Measurements from ENCODE around the gene TMEM247.

The TMEM247 gene

DNA sequence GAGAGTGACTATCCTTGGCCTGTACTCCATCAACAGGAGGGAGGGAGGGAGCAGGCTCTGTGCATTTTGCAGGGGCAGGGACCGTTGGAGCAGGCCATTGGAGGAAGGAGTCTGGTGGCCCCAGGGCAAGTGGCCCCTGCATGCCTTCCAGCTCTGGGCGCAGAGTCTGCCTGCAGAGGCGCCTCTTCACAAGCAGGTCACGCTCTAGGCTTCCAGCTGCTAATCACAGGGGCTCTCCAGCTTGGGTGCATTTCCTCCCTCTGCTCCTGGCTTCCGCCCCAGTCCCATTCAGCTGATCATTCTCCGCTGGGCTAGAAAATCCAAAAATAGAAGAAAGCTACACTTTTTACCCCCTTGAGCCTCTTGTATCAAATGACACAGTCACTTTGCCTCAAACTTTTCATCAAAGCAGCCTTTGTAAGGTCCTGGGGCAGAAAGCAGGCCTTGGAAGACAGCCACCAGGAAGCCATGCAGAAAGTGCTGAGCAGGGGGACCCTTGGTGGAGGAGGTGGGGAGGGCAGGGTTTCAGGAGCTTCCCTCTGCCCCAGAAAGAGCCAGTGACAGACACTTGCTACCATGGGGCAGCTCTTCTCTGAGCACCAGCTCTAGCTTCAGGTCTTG is 11.3 kb downstream of the TMEM247 start:
- DNase-seq: no peak

GRCh38 chr2:46492301-46492700 is 12.9 kb downstream of the TMEM247 start:
- DNase-seq: no peak

GRCh38 chr2:46493241-46493970 is 14.0 kb downstream of the TMEM247 start:
- no peak for DNase-seq

- DNase-seq: no peak
Measured at GRCh38 chr2:46493971-46494250, 14.5 kb downstream of the TMEM247 start.

- no peak for DNase-seq
Measured at GRCh38 chr2:46494596-46494995, 15.2 kb downstream of the TMEM247 start.

DNA sequence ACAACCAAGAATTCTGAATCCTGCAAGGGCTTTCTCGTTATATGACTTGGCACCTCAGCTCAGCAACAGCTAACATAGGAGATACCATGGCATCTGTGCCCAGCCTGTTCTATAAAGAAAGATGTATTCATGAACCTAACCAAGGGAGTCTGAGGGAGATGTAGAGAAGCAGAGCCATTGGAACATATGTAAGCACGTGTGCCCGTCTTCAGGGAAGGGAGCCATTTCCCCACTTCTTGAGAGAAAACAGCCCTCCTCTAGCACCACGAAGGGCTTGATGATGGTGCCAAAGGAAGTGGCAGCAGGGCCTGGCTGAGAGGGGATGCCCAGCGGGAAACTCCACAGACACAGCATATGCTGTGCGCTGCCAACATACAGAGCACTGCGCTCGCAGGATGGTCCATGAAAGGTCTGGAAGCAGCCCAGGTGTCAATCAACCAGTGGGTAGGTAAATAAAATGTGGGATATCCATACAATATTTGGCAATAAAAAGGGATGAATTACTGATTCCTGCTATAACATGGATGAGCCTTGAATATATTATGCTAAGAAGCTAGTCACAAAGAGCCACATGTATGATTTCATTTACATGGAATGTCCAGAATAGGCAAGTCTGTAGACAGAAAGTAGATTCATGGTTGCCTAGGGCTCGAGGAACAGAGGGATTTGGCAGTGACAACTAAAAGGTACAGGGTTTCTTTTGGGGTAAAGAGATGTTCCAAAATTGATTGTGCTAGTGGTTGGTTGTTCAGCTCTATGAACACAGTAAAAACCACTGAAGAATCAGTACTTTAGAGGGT is 16.1 kb downstream of the TMEM247 start:
- no peak for DNase-seq

DNA sequence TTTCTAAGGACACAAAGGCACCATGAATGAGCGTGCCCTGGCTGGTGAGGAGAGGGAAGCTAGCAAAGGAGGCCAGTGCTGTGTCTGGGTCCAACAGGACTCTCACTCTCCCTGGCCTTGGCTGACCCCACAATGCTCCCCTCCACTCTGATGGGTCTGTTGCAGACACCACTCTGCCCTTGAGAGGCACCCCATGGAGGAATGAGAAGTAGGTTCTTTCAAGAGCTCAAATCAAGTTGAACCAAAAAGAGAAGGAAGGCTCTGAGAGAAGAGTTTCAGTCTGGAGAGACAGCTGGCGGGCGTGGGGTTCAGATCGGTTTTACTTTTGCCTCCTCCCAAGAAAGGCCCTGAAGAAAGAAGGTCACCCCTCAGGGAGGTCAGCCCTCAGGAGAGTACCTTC is 18.4 kb downstream of the TMEM247 start:
- DNase-seq: no peak

GRCh38 chr2:46498681-46499080 is 19.3 kb downstream of the TMEM247 start:
- DNase-seq: no peak

GRCh38 chr2:46499392-46499785 is 20.0 kb downstream of the TMEM247 start:
- DNase-seq: no peak

- DNase-seq: no peak
Measured at GRCh38 chr2:46500801-46501200, 21.4 kb downstream of the TMEM247 start.

GRCh38 chr2:46502291-46502885 is 23.0 kb downstream of the TMEM247 start:
- no peak for DNase-seq

GRCh38 chr2:46503686-46504085 is 24.3 kb downstream of the TMEM247 start:
- no peak for DNase-seq

DNA sequence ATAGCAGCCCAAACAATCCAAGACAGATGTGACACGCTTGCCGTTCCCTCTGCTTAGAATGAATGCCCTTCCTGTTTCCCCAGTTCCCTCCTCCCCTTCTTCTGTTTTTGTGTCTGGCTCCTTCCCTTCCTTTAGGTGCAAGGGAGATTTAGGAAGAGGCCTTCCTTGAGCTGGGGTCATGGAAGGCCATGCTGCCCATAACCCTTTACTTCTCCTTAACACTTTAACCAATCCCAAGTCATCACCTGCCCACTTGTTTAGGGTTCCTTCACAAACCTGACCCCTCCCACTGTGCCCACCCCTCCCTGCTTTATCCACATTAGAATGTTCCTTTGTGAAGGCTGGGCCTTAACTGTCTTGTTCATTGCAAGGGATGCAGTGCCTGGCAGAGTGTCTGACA is 24.9 kb downstream of the TMEM247 start:
- no peak for DNase-seq

DNA sequence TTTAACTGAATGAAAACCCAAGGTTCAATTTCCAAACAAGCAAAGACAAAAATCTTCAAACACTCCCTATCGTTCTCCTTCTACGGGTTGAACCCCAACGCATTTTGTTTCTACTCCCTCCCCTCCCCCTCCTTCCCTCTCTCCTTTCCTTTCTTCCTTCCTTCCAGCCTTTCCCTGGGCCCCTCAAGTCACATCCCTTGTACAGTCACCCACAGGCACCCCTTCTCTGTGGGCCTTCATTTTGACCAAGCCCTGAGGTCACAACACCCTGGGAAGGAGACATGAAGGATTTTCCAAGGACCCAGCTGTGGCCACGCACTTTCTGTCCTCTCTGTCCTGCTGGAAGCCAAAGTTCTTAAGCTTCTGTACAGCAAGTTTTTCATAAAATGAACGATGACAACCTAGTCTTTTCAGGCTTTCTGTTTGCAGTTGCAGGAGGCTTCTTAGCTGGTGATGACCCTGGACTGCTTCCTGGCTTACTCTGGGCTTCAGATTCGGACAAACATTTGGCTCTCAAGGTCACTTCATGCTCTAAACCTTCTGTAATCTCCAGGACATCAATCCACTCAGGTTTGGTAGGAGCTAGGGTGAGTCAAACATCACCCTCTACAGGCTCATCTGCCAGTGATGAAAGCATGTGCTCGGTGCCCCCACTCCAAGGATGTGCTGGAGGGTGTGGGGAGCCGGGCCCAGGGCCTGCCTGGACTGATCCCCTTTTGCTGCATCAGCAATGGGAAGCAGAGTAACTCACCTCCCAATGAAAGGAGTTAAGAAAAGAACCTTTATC is 25.5 kb downstream of the TMEM247 start:
- DNase-seq: no peak

DNA sequence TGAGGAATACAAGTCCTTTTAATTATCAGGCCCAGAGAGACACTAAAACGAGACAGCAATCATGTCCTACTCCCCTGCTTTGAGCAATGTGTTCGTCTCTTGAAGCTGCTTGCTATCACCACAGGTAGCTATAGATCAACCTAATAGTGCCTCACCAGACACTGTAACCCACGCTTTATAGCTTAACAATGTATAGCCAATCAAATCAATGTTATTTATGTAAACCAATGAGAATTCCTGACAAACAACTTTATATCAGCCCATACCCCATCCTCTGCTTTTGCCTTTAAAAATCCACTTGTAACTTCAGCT is 26.1 kb downstream of the TMEM247 start:
- no peak for DNase-seq

DNA sequence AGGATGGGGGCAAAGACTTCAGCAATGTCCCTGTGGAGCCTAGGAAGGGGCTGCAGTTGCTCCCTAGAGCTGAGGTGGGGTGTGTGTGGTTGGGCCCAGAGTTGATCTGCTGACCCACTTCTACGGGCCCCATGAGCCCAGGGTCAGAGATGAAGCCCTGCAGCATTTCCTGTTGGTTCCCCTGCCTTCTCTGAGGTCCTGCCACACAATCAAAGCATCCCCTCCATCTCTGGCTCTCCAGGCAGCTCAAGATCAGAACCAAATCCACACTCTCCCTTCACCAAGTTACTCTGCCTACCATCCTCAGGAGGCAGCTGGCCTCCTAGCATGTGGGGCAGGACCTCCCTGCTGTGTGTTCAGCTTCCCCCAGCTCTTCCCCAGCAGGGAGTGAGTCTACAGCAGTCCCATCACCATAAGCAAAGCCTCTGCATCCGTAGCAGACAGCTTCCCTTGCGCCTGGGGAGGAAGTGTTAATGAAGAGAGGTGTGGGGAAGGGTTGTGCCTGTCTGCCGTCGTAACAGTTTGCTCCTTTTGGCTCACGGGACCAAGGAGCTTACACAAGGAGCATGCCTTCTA is 26.9 kb downstream of the TMEM247 start:
- no peak for DNase-seq

GRCh38 chr2:46508312-46508711 is 28.9 kb downstream of the TMEM247 start:
- no peak for DNase-seq

GRCh38 chr2:46508759-46509158 is 29.4 kb downstream of the TMEM247 start:
- DNase-seq: no peak

DNA sequence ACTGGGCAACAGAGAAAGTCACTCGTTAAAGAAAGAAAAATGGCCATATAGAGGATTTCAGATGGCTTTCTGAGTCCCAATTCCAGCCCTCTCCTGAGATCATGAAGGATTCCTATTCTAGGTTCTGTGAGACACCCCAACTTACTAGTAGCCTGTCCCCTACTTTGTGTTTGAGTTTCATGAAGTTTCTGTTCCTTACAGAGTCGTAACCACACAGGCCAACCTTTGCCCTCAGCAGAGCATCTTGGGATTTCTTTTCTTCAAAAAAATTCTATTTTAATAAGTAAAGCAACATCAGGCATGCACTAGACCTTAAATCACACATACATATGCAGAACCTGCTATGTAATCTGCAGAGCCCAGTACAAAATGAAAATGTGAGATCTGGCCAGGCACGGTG is 30.4 kb downstream of the TMEM247 start:
- no peak for DNase-seq

DNA sequence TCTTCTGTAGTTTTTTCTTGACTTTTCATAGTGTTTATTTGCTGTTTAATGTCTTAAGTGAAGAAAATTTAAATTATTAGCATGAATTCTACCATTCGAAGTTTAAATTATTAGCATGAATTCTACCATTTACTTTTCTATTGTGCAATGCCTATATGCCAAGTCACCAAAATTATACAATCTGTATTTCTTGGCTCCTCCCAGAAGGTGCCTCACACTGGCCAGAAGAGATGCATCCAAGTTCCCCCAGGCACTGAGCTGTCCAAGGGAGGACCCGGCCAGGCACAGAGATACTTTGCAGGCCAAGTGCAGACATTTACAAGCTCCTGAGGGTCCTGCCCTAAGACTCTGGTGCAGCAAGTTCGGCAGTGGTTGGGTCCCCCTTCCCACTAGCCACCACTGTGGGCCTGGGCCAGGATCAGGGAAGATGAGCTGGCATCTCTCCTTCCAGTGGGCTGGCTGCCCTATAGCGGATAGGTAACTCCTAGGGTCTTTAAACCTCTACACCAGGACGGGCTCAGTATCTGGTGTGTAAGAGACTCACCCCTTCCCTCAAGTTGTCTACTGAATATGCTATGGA is 31.3 kb downstream of the TMEM247 start:
- DNase-seq: no peak

DNA sequence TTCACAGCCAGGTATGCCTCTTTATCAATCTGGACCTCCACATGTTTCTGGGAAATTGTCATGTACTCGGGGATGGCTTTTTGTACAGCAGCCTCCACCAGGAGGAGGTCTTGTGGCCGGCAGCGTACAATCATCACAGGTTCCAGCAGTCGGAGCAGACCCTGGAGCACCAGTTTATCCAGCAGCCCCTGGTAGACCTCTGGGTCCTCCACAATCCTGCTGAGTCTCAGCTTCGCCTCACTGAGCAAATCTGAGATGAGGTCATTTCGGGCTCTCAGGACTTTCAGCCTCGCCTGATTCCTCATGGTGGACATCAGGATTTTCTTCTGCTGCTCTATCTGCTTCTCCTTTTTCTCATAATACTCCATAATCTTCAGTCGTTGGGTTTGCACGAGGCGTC is 32.8 kb downstream of the TMEM247 start:
- no peak for DNase-seq

GRCh38 chr2:46514738-46515137 is 35.4 kb downstream of the TMEM247 start:
- no peak for DNase-seq

GRCh38 chr2:46517485-46517884 is 38.1 kb downstream of the TMEM247 start:
- DNase-seq: no peak
